Effector CD8-positive, alpha-beta T cell (primary cell): Measurements from ENCODE around the gene HPGD.

Source experiments
- DNase-seq: peaks from one replicate; lab custom pipeline; 2025; lab: John Stamatoyannopoulos, UW

The HPGD gene

GRCh38 chr4:174474457-174475075 lies 47.7 kb downstream of the HPGD start:
- no peak for DNase-seq

GRCh38 chr4:174467107-174467506 lies 55.2 kb downstream of the HPGD start:
- DNase-seq = no peak

GRCh38 chr4:174464949-174465348 lies 57.3 kb downstream of the HPGD start:
- DNase-seq = no peak

- no peak for DNase-seq
Observed at GRCh38 chr4:174461466-174462106, 60.7 kb downstream of the HPGD start.

- no peak for DNase-seq
Observed at GRCh38 chr4:174460684-174461083, 61.6 kb downstream of the HPGD start.

- DNase-seq = no peak
Observed at GRCh38 chr4:174457468-174457867, 64.8 kb downstream of the HPGD start.

- DNase-seq = no peak
Observed at GRCh38 chr4:174454815-174455473, 67.3 kb downstream of the HPGD start.

- DNase-seq = no peak
Observed at GRCh38 chr4:174451718-174452296, 70.5 kb downstream of the HPGD start.

- no peak for DNase-seq
Observed at GRCh38 chr4:174450786-174451125, 71.5 kb downstream of the HPGD start.

GRCh38 chr4:174449944-174450785 lies 72.1 kb downstream of the HPGD start:
- DNase-seq = no peak

- no peak for DNase-seq
Observed at GRCh38 chr4:174449152-174449551, 73.1 kb downstream of the HPGD start.

GRCh38 chr4:174444390-174444789 lies 77.9 kb downstream of the HPGD start:
- DNase-seq = no peak
